Measurements from ENCODE around the gene P4HA3.

DNA sequence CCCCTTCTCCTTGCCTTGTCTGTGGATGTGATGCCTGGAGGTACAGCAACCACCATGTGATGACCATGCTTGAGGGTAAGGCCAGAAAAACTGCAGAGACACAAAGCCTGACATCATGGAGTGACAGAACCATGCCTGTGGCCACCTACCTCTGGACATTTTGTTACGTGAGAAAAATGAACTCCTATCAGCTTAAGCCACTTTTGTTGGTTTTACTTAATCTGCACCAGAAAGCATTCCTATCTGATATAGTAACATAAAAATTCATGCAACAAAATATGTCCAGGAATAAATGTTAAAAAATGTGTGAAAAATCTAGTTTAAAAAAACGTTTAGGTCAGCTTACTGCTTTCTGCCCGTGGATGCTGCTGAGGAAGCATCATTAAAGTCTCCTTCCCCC, 42.6 kb upstream of the P4HA3 start:
- TF ChIP-seq, protein P1, sequence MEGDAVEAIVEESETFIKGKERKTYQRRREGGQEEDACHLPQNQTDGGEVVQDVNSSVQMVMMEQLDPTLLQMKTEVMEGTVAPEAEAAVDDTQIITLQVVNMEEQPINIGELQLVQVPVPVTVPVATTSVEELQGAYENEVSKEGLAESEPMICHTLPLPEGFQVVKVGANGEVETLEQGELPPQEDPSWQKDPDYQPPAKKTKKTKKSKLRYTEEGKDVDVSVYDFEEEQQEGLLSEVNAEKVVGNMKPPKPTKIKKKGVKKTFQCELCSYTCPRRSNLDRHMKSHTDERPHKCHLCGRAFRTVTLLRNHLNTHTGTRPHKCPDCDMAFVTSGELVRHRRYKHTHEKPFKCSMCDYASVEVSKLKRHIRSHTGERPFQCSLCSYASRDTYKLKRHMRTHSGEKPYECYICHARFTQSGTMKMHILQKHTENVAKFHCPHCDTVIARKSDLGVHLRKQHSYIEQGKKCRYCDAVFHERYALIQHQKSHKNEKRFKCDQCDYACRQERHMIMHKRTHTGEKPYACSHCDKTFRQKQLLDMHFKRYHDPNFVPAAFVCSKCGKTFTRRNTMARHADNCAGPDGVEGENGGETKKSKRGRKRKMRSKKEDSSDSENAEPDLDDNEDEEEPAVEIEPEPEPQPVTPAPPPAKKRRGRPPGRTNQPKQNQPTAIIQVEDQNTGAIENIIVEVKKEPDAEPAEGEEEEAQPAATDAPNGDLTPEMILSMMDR (IDR thresholded peaks at IDR 0.05), result no peak
- TF ChIP-seq POLR2A (IDR thresholded peaks at IDR 0.05) (no peak), EP300 (IDR thresholded peaks at IDR 0.05) (no peak)
